ENCODE measurements around the gene XXYLT1. TPM values are rescaled to one million over a fixed set of nuclear protein-coding genes. Genes with fewer than 3 reads are reported as not detected.

Gene XXYLT1
- total and polyA plus RNA-seq, 2 of the 4 experiments (the other 2 are of a cell fraction) = 14.7 to 18.1 TPM

- H4K8ac ChIP-seq (ENCODE audit: low read depth in 2 of 2, low read length in 2 of 2) = 0 out of 4 replicates have a peak overlapping the region, but pooled peaks of 1 of the 2 experiments have one; percentile 42
These were observed 92.6 kb downstream of the XXYLT1 start for GRCh38 chr3:195178124-195178910.

More at GRCh38 chr3:195178124-195178910, 92.6 kb downstream of the XXYLT1 start:
- Histone ChIP-seq H4K5ac (ENCODE audit: low read depth, low read length) (peak overlapping the region; percentile 52), H3K56ac (ENCODE audit: extremely low read depth, insufficient read depth, low read length) (no peak overlapping the region), H3K9ac (ENCODE audit: low read depth, low read length) (no peak overlapping the region), H2BK5ac (ENCODE audit: low read depth, low read length, poor library complexity, severe bottlenecking) (no peak overlapping the region), H3K4ac (ENCODE audit: low read depth, low read length) (peak overlapping the region; percentile 51), H2BK120ac (ENCODE audit: low read depth, low read length) (peak overlapping the region; percentile 42; the same call in 1 of the 2 replicates), H4K91ac (ENCODE audit: insufficient read depth, low read depth, low read length) (peak overlapping the region; percentile 17; the same call in 1 of the 2 replicates), H3K4me1 (ENCODE audit: control insufficient read depth, insufficient read depth, low read length) (peaks cover 15% of the 10 kb centered on the region), H3K27ac (ENCODE audit: insufficient read depth, low read length) (no peak overlapping the region), H3K4me2 (ENCODE audit: low read depth, low read length) (peak overlapping the region; percentile 38), H3K4me3 (ENCODE audit: insufficient read depth, low read depth, low read length) (no peak overlapping the region), H3K18ac (ENCODE audit: low read depth, low read length) (peak overlapping the region; percentile 61), H2BK20ac (ENCODE audit: low read depth, low read length) (0 out of 2 replicates have a peak overlapping the region, but pooled peaks have one; percentile 5), H3K9me3 (ENCODE audit: control insufficient read depth, insufficient read depth, low read length) (0 out of 2 replicates have a peak, but pooled peaks cover 2% of the 10 kb centered on the region), H2AK5ac (ENCODE audit: low read depth, low read length) (peak overlapping the region; percentile 20), H2BK15ac (ENCODE audit: low read depth, low read length) (peak overlapping the region; percentile 31; the same call in 2 of the 3 replicates), H3K36me3 (ENCODE audit: control insufficient read depth, insufficient read depth, low read length) (peaks cover 6% of the 10 kb centered on the region; the same call in 1 of the 2 replicates), H2AK9ac (replicated peaks; ENCODE audit: low read depth, low read length, poor library complexity) (no peak overlapping the region), H4K20me1 (ENCODE audit: insufficient read depth, low read length) (no peaks in the 10 kb centered on the region), H3K79me1 (ENCODE audit: low read depth in 1 of 2, low read length in 2 of 2) (peaks cover 19 to 46% of the 10 kb centered on the region in 2 experiments; a peak in 3 of 4 replicates), H3K14ac (replicated peaks; ENCODE audit: low read depth, low read length) (0 out of 2 replicates have a peak overlapping the region, but pooled peaks have one; percentile 14), H3K9me1 (ENCODE audit: insufficient read depth, low read length) (peaks cover 13% of the 10 kb centered on the region), H3K23ac (ENCODE audit: low read depth, low read length) (0 out of 2 replicates have a peak overlapping the region, but pooled peaks have one; percentile 19), H3K27me3 (ENCODE audit: control insufficient read depth, insufficient read depth, low read length) (no peaks in the 10 kb centered on the region), H2AFZ (replicated peaks; ENCODE audit: low read length, poor library complexity) (peak overlapping the region; percentile 37)
- BruUV-seq (replicated peaks) = no TSS peak
- CTCF ChIA-PET = interaction anchor here (0.9 kb wide), 1 partner anchor 507 kb away, joined by 3 read pairs; the partner anchor contains the start of gene LSG1
- dilution Hi-C loops (cut with HindIII; ENCODE audit: low sequenced_read_pairs, unreplicated experiment) (no loop called here), in situ Hi-C loops (cut with MboI; ENCODE audit: low sequenced_read_pairs) (no loop called here), intact Hi-C loops (cut with micrococcal nuclease) (no loop called here)
- TF ChIP-seq RCOR1 (IDR thresholded peaks at IDR 0.05; ENCODE audit: insufficient replicate concordance, low read length) = no peak
- no peak for TF ChIP-seq ELK1 (IDR thresholded peaks at IDR 0.05; ENCODE audit: borderline replicate concordance, low read depth, low read length)
- no peak for TF ChIP-seq BHLHE40 (IDR thresholded peaks at IDR 0.05; ENCODE audit: low read depth, low read length)
- no peak for TF ChIP-seq USF2 (IDR thresholded peaks at IDR 0.05; ENCODE audit: low read depth, low read length)
- TF ChIP-seq CTCF (conservative IDR thresholded peaks at IDR 0.05; ENCODE audit: low read depth, low read length) = no peak
- TF ChIP-seq MXI1 (IDR thresholded peaks at IDR 0.05; ENCODE audit: borderline replicate concordance, low read depth, low read length) = no peak
- no peak for TF ChIP-seq CEBPB (IDR thresholded peaks at IDR 0.05; ENCODE audit: low read depth, low read length)
- no peak for TF ChIP-seq RAD21 (IDR thresholded peaks at IDR 0.05; ENCODE audit: low read length)
- TF ChIP-seq SMC3 (IDR thresholded peaks at IDR 0.05; ENCODE audit: low read depth, low read length) = no peak
- ATAC-seq (ENCODE audit: low read depth) = no peak
- POLR2A ChIA-PET (ENCODE audit: unreplicated experiment) = no interaction called here
- WGBS, 2 experiments (ENCODE audit: extremely low coverage in 2 of 2, insufficient read length in 1 of 2) = 74% methylated on average over 9 of the region's 17 CpGs; no CpG with 5 or more reads in 1 of the 2 experiments
- no peak for DNase-seq

Measured in IMR-90 (cell line).